IMR-90 (cell line): Measurements from ENCODE around the gene EMC1.

Source experiments
- BHLHE40 ChIP-seq: fragments of 150-350 bp; IDR thresholded peaks from 2 replicates; pipeline ENCODE4 v1.6.1; 2016; ENCODE audit warnings: mild to moderate bottlenecking, low read depth, low read length
- MAZ ChIP-seq: IDR thresholded peaks from 2 replicates; pipeline ENCODE4 v1.6.1; 2012; ENCODE audit warnings: low read depth, mild to moderate bottlenecking, low read length, improper control_type of control experiment, moderate library complexity, borderline replicate concordance
- MXI1 ChIP-seq: IDR thresholded peaks from 2 replicates; pipeline ENCODE4 v1.6.1; 2012; ENCODE audit warnings: low read depth, mild to moderate bottlenecking, low read length, moderate library complexity, borderline replicate concordance
- NFE2L2 ChIP-seq: fragments of 150-350 bp; IDR thresholded peaks from 2 replicates; pipeline ENCODE4 v1.6.1; 2016; ENCODE audit warnings: low read depth, mild to moderate bottlenecking, low read length
- POLR2A ChIP-seq: IDR thresholded peaks from 2 replicates; pipeline ENCODE4 v1.6.1; 2012; ENCODE audit warnings: mild to moderate bottlenecking, low read depth, low read length
- RAD21 ChIP-seq: IDR thresholded peaks from 2 replicates; pipeline ENCODE4 v1.6.1; 2012; ENCODE audit warnings: low read length, improper control_type of control experiment
- RCOR1 ChIP-seq: IDR thresholded peaks from 2 replicates; pipeline ENCODE4 v1.6.1; 2012; ENCODE audit warnings: mild to moderate bottlenecking, low read length, improper control_type of control experiment; ENCODE audit not compliant: insufficient replicate concordance
- RFX5 ChIP-seq: IDR thresholded peaks from 2 replicates; pipeline ENCODE4 v1.8.0; 2012; ENCODE audit warnings: low read depth, mild to moderate bottlenecking, low read length, moderate library complexity
- TF ChIP-seq, protein P1 (sequence below): conservative IDR thresholded peaks from 2 replicates; pipeline ENCODE4 v1.5.1; 2012; ENCODE audit warnings: mild to moderate bottlenecking, low read depth, low read length, improper control_type of control experiment
- TF ChIP-seq, protein P2 (sequence below): fragments of 150-350 bp; IDR thresholded peaks from 2 replicates; pipeline ENCODE4 v1.6.1; 2017; ENCODE audit warnings: mild to moderate bottlenecking, antibody characterized with exemption, low read length, low read depth

DNA sequence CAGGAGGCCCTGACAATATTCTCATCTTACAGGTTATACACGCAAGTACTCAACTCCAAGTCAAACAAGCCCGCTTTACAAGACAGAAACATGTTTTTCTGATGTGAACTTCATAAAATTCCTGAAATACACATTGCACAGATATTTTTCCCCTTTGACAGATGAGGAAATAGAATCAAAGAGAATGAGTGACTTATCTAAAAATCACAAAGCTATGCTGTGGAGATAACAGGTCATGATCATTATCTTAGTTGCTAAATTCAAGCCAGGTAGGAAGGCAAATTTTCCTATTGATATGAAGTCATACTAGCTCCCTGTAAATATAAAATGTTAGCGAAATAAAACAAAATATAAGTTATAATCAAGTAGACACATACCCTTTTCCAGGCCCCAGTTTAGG is 59.5 kb downstream of the EMC1 start:
- TF ChIP-seq RFX5 (no peak), RCOR1 (no peak), MAZ (no peak), RAD21 (no peak), MXI1 (no peak), NFE2L2 (no peak), POLR2A (no peak), BHLHE40 (no peak)
- TF ChIP-seq, protein P1, sequence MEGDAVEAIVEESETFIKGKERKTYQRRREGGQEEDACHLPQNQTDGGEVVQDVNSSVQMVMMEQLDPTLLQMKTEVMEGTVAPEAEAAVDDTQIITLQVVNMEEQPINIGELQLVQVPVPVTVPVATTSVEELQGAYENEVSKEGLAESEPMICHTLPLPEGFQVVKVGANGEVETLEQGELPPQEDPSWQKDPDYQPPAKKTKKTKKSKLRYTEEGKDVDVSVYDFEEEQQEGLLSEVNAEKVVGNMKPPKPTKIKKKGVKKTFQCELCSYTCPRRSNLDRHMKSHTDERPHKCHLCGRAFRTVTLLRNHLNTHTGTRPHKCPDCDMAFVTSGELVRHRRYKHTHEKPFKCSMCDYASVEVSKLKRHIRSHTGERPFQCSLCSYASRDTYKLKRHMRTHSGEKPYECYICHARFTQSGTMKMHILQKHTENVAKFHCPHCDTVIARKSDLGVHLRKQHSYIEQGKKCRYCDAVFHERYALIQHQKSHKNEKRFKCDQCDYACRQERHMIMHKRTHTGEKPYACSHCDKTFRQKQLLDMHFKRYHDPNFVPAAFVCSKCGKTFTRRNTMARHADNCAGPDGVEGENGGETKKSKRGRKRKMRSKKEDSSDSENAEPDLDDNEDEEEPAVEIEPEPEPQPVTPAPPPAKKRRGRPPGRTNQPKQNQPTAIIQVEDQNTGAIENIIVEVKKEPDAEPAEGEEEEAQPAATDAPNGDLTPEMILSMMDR, result no peak
- TF ChIP-seq, protein P2, sequence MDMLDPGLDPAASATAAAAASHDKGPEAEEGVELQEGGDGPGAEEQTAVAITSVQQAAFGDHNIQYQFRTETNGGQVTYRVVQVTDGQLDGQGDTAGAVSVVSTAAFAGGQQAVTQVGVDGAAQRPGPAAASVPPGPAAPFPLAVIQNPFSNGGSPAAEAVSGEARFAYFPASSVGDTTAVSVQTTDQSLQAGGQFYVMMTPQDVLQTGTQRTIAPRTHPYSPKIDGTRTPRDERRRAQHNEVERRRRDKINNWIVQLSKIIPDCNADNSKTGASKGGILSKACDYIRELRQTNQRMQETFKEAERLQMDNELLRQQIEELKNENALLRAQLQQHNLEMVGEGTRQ, result no peak
